M059J (cell line): ENCODE measurements around the gene RAPGEF4. TPM values are rescaled to one million over a fixed set of nuclear protein-coding genes. Genes with fewer than 3 reads are reported as not detected.

Source experiments
- DNase-seq: peaks from one replicate; pipeline ENCODE4 v3.0.0-alpha.2; 2012; ENCODE audit warnings: low read depth
- total RNA-seq: library from RNA; depleted of rRNA; stranded (reverse); fragments of >200 nt; shearing (Covaris generic); gene quantifications from 2 replicates; pipeline ENCODE4 v1.2.3, GENCODE V29; 2014

RAPGEF4 gene
- total RNA-seq, 1 experiment from 2014 or later = 0.47 TPM

- no peak for DNase-seq
Observed at GRCh38 chr2:172937884-172938712, 202.5 kb downstream of the RAPGEF4 start.

GRCh38 chr2:172938713-172939375 is 203.2 kb downstream of the RAPGEF4 start:
- peak; percentile 28 for DNase-seq

- DNase-seq = no peak
Observed at GRCh38 chr2:172943539-172943938, 207.9 kb downstream of the RAPGEF4 start.

GRCh38 chr2:172944022-172944793 is 208.6 kb downstream of the RAPGEF4 start:
- peak; percentile 48 for DNase-seq

GRCh38 chr2:172944794-172945509 is 209.3 kb downstream of the RAPGEF4 start:
- DNase-seq = no peak

GRCh38 chr2:172945510-172945850 is 209.8 kb downstream of the RAPGEF4 start:
- no peak for DNase-seq

- peak; percentile 23 for DNase-seq
Observed at GRCh38 chr2:172947461-172948153, 212.0 kb downstream of the RAPGEF4 start.

GRCh38 chr2:172949522-172949921 is 213.9 kb downstream of the RAPGEF4 start:
- no peak for DNase-seq

- no peak for DNase-seq
Observed at GRCh38 chr2:172950565-172950964, 214.9 kb downstream of the RAPGEF4 start.

- DNase-seq = peak; percentile 30
Observed at GRCh38 chr2:172951554-172951953, 215.9 kb downstream of the RAPGEF4 start.

GRCh38 chr2:172953411-172953810 is 217.8 kb downstream of the RAPGEF4 start:
- peak; percentile 51 for DNase-seq

GRCh38 chr2:172953970-172954852 is 218.6 kb downstream of the RAPGEF4 start:
- peak; percentile 11 for DNase-seq

GRCh38 chr2:172955587-172955986 is 219.9 kb downstream of the RAPGEF4 start:
- no peak for DNase-seq

GRCh38 chr2:172957734-172958133 is 222.1 kb downstream of the RAPGEF4 start:
- DNase-seq = no peak

GRCh38 chr2:172962082-172962481 is 226.4 kb downstream of the RAPGEF4 start:
- DNase-seq = peak; percentile 23

GRCh38 chr2:172962824-172963223 is 227.2 kb downstream of the RAPGEF4 start:
- DNase-seq = peak; percentile 90

GRCh38 chr2:172964511-172965139 is 229.0 kb downstream of the RAPGEF4 start:
- peak; percentile 22 for DNase-seq

GRCh38 chr2:172965433-172966212 is 230.0 kb downstream of the RAPGEF4 start:
- no peak for DNase-seq
